H4 (cell line): ENCODE data around the gene COL28A1. TPM values are rescaled to one million over a fixed set of nuclear protein-coding genes. Genes with fewer than 3 reads are reported as not detected.
"Not testable (repeated sequence)": the region's sequence is repeated elsewhere in the genome, so short reads cannot be mapped to it uniquely, and the experiment has no call there.

Experiments
- DNase-seq: peaks from one replicate; pipeline ENCODE4 v3.0.0-alpha.2; 2015; ENCODE audit warnings: low spot score
- total RNA-seq: library from RNA; depleted of rRNA; stranded (reverse); fragments of >200 nt; shearing (Covaris generic); gene quantifications from 2 replicates; pipeline ENCODE4 v1.2.3, GENCODE V29; 2014

COL28A1 gene
- total RNA-seq, 1 experiment from 2014 or later: not detected

GRCh38 chr7:7561591-7561990 lies 25.9 kb upstream of the COL28A1 start:
- DNase-seq: not testable (repeated sequence)

GRCh38 chr7:7557252-7557651 lies 21.6 kb upstream of the COL28A1 start:
- no peak for DNase-seq

- no peak for DNase-seq
Observed at GRCh38 chr7:7556852-7557251, 21.2 kb upstream of the COL28A1 start.

- DNase-seq: no peak
Observed at GRCh38 chr7:7554649-7555575, 19.2 kb upstream of the COL28A1 start.

- DNase-seq: peak; percentile 59
Observed at GRCh38 chr7:7554021-7554432, 18.4 kb upstream of the COL28A1 start.

- DNase-seq: no peak
Observed at GRCh38 chr7:7553386-7553785, 17.7 kb upstream of the COL28A1 start.

- no peak for DNase-seq
Observed at GRCh38 chr7:7552199-7552598, 16.5 kb upstream of the COL28A1 start.

- no peak for DNase-seq
Observed at GRCh38 chr7:7550663-7551062, 15.0 kb upstream of the COL28A1 start.

- DNase-seq: no peak
Observed at GRCh38 chr7:7548407-7548806, 12.7 kb upstream of the COL28A1 start.

GRCh38 chr7:7542251-7542835 lies 6.7 kb upstream of the COL28A1 start:
- DNase-seq: no peak

- no peak for DNase-seq
Observed at GRCh38 chr7:7539711-7540110, 4.0 kb upstream of the COL28A1 start.

- DNase-seq: no peak
Observed at GRCh38 chr7:7539152-7539551, 3.5 kb upstream of the COL28A1 start.

GRCh38 chr7:7537711-7538110 lies 2.0 kb upstream of the COL28A1 start:
- no peak for DNase-seq

- no peak for DNase-seq
Observed at GRCh38 chr7:7536396-7537019, 835 bp upstream of the COL28A1 start.

GRCh38 chr7:7533831-7534430 lies 1.7 kb downstream of the COL28A1 start:
- DNase-seq: no peak

GRCh38 chr7:7529328-7529727 lies 6.3 kb downstream of the COL28A1 start:
- no peak for DNase-seq

GRCh38 chr7:7527047-7527446 lies 8.6 kb downstream of the COL28A1 start:
- no peak for DNase-seq

- DNase-seq: no peak
Observed at GRCh38 chr7:7526006-7526405, 9.7 kb downstream of the COL28A1 start.

GRCh38 chr7:7524121-7524520 lies 11.6 kb downstream of the COL28A1 start:
- DNase-seq: no peak

GRCh38 chr7:7522421-7522820 lies 13.3 kb downstream of the COL28A1 start:
- DNase-seq: no peak

GRCh38 chr7:7521259-7521658 lies 14.4 kb downstream of the COL28A1 start:
- peak; percentile 48 for DNase-seq

- DNase-seq: no peak
Observed at GRCh38 chr7:7519528-7519927, 16.1 kb downstream of the COL28A1 start.
